ENCODE results near the gene CSH1.
"Not testable (repeated sequence)": the region's sequence is repeated elsewhere in the genome, so short reads cannot be mapped to it uniquely, and the experiment has no call there.

Gene CSH1

DNA sequence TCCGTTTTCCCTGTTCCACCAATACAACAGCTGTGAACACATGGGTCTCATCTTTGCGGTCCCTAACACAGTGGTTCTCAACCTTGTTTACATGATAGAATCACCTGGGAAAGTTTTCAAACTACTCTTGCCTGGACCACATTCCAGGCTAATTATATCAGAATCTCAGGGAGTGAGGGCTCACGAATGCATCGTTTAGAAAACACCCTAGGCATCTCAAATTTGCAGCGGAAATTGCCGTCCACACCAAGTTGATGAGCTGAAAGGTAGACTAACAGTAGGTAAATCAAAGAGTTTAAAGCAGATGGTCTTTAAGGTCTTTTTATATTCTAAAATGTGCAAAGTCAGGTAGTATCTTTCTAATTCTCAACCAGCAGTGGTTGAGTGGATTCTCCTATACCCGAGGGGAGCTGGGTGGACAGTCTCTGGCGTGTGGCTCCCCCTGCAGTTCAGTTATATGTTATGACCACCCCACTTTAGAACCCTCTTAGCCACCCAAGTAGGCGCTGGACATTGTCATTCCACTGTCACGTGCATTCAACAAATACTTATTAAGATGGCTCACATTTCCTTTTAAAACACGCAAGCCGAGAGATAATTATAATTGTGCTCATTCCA lies 10.9 kb upstream of the CSH1 start:
- not testable (repeated sequence) for DNase-seq (ENCODE audit: low read depth in 1 of 2, low spot score in 1 of 2)

DNA sequence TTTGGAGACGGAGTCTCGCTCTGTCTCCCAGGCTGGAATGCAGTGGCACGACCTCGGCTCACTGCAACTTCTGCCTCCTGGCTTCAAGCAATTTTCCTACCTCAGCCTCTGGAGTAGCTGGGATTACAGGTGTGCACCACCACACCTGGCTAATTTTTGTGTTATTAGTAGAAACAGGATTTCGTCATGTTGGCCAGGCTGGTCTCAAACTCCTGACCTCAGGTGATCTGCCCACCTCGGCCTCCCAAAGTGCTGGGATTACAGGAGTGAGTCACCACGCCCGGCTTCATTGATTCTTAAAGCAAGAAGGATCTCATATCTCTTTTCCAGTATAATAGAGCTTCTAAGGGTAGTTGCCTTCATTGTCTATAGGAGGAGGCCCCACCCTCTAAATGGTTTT lies 8.4 kb upstream of the CSH1 start:
- DNase-seq (ENCODE audit: low read depth in 1 of 2, low spot score in 1 of 2), result not testable (repeated sequence)

DNA sequence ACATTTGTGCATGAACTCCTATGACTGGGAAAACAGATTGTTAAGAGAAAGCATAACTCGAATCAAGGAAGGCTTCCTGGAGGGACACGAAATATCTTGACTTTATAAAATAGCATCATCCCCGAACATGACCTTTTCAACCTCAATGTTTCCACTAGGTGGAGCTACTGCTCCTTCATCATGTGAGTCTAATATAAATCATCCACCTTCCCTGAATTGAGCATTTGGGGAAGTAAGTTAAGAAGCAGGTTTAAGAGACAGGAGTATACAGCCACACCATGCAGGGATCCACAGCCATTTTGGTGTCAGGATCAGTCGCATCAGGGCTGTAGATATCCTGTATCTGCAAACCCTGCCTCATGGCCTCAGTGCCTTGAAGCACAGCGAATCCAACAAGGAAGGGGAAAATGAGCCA lies 7.4 kb upstream of the CSH1 start:
- not testable (repeated sequence) for DNase-seq (ENCODE audit: low read depth in 1 of 2, low spot score in 1 of 2)

DNA sequence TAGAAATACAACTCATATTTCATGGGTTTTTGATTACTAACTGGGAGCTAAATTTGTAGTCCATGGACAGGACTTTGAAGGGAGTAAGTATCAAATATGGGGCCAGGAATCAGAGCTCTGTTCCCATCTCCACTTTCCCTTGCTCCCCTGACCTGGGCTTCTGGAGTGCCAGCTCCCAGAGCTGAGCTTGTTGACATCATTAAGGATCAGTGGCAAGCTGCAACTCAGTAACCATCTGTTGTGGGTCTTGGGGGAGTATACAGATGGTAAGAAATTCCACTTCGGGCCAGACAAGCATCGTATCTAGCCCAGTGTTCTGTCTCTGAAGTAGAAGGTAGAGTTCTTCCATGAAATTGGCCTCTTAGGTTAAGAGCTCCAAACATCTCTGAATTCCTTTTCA lies 5.6 kb upstream of the CSH1 start:
- DNase-seq (ENCODE audit: low read depth in 1 of 2, low spot score in 1 of 2), result not testable (repeated sequence)

DNA sequence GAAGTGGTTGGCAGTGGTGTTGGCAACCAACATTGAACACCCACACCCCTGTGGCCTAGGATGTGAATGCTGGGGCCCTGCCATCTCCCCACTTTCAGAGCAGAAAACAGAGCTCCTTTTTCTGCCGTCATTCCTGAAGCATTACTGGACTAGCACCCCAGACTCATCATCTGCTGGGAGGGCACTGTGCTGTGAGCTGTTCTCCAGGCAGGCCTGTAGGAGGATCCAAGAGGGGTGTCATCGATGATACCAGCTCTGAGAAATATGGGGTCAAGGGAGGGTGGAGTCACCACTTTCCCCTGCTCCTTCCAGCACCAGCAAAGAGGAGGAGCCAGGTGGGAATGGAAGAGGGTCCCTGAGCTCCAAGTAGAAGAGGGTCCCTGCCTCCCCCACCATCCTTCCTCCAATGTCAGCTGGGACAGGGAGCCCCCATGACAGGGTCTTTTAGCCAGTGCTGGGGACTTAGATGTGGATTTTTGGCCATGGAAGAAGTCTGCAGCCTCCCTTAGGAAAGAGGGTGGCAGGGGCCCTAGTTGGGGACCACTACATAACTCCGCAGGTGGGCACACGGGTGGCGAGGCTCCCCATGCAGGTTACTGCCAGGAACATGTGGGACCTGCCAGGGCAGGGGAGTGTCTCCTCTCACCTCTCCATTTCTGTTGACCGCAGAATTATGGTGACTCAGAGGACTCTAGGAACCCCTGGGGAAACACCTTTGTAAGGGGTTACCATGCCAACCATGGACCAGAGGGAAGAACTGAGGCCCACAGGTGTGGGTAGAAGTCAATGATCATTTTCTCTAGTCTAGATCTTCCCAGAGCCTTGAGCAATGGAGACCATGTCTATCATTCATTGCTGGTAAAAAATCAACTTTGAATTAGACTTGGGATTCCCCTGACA lies 2.8 kb upstream of the CSH1 start:
- DNase-seq (ENCODE audit: low read depth in 1 of 2, low spot score in 1 of 2), result peak in 1 of 2 donors; percentile 21

DNA sequence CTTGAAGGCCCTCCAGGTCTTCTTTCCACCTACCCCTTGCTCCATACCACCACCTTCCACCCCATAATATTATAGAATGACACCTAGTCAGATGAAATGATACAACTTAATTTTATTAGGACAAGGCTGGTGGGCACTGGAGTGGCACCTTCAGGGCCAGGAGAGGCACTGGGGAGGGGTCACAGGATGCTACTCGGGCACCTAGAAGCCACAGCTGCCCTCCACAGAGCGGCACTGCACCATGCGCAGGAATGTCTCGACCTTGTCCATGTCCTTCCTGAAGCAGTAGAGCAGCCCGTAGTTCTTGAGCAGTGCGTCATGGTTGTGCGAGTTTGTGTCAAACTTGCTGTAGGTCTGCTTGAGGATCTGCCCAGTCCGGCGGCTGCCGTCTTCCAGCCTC lies 1.6 kb downstream of the CSH1 start:
- not testable (repeated sequence) for DNase-seq (ENCODE audit: low read depth in 1 of 2, low spot score in 1 of 2)

DNA sequence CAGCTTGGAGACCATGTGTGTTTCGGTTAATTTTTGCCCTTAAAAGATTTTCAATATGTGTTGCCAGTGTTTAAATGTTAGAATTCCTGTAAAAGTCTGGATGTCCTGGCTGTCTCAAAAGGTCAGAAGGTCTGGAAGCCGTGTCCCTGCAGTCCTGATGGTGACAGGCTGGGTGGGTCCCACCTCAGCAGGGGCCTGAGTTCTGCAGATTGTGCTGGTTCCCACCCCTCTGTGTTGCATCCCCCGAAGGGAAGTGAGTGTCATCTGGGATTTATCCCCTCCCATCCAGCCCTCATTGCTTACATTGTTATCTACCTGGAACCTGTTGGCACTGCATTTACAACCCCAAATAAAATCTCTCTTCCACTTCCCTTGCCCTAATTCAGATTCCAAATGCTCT lies 2.4 kb downstream of the CSH1 start:
- DNase-seq (ENCODE audit: low read depth in 1 of 2, low spot score in 1 of 2), result not testable (repeated sequence)

DNA sequence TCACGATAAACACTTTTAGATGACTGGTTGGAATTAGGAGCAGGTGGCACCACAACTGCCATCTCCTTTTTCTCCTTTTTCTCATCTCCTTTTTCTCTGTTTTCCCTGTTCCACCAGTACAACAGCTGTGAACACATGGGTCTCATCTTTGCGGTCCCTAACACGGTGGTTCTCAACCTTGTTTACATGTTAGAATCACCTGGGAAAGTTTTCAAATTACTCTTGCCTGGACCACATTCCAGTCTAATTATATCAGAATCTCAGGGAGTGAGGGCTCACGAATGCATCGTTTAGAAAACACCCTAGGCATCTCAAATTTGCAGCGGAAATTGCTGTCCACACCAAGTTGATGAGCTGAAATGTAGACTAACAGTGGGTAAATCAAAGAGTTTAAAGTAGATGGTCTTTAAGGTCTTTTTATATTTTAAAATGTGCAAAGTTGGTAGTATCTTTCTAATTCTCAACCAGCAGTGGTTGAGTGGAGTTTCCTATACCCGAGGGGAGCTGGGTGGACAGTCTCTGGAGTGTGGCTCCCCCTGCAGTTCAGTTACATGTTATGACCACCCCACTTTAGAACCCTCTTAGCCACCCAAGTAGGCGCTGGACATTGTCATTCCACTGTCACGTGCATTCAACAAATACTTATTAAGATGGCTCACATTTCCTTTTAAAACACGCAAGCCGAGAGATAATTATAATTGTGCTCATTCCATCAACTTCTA lies 3.9 kb downstream of the CSH1 start:
- DNase-seq (ENCODE audit: low read depth in 1 of 2, low spot score in 1 of 2), result not testable (repeated sequence)

DNA sequence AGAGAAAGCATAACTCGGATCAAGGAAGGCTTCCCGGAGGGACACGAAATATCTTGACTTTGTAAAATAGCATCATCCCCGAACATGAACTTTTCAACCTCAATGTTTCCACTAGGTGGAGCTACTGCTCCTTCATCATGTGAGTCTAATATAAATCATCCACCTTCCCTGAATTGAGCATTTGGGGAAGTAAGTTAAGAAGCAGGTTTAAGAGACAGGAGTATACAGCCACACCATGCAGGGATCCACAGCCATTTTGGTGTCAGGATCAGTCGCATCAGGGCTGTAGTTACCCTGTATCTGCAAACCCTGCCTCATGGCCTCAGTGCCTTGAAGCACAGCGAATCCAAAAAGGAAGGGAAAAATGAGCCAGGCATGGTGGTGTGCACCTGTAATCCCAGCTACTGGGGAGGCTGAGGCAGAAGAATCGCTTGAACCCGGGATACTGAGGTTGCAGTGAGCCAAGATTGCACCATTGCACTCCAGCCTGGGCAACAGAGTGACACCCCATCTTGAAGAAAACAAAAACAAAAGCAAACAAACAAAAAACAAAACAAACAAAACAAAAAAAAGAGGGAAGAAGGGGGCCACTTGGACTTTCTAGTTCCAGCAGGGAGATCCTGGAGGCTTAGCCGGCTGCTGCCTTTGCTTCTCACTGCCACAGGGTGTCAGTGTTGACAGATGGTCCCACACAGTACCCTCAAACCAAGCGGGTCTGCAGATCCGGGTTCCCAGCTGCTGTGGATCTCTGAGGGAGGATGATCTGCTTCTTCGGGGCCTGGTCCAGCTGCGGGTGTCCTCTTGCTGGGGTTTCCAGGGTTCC lies 7.1 kb downstream of the CSH1 start:
- not testable (repeated sequence) for DNase-seq (ENCODE audit: low read depth in 1 of 2, low spot score in 1 of 2)

DNA sequence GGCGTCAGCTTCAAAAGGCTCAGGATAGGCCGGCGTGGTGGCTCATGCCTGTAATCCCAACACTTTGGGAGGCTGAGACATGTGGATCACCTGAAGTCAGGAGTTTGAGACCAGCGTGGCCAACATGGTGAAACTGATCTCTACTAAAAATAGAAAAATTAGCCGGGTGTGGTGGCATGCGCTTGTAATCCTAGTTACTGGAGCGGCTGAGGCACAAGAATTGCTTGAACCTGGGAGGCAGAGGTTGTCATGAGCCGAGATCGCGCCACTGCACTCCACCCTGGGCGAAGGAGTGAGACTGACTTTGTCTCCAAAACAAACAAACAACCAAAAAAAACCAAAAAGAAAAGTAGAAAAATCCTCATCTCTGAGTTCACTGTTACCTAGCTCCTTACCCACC lies 11.3 kb downstream of the CSH1 start:
- DNase-seq (ENCODE audit: low read depth in 1 of 2, low spot score in 1 of 2), result not testable (repeated sequence)

DNA sequence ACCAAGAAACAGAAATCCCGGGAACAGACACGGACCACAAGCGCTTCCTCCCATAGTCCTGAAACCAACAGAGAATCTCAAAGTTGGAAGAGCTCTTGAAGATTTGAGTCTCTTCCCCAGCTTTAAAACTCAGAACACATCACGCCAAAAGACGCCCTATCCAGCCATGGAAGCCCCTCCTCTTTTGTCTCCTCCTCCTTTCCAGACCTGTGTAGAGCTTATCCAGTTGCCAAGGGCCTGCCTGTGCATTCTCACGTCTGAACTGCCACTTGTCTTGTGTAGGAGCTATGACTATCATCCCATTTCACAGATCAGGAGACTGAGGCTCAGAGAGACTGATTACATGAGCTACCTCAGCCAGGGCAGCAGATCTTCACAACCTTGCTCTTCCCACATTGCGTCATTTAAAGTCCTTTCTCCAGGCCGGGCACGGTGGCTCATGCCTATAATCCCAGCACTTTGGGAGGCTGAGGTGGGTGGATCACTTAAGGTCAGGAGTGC lies 13.7 kb downstream of the CSH1 start:
- DNase-seq (ENCODE audit: low read depth in 1 of 2, low spot score in 1 of 2), result not testable (repeated sequence)

DNA sequence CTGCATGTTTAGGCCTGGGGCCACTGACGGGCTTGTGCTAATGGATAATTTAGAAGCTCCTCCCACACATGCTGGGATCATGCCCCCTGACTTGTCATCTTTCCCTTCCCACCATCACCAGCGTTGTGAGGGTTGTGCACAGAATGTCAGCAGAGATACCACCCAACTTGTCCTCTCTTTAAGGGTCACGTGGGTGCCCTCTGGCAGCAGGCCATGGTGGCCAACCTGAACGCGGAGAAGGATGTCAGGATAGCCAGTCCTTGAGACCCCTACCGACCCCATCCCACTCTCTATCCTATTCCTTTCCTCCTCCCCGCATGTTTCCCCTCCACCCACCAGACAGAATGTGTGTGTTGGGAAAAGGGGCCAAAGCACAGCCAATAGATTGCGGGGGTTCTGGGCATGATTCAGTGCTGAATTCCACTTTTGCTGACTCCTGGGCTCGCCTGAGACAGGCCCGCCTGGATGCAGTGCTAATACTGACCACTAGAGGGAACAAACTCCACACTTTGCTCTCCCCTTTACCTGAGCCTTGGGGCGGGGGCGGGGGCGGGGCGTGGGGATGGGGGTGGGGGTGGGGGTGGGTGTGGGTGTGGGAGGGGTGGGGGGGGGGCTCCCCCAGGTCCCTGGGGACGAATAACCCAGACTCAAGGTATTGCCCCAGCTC lies 14.3 kb downstream of the CSH1 start, which contains the start of gene GH2:
Gene GH2, minus strand, starts transcription at position 10 of the 667 bp plus-strand sequence. CDS start 143 bp downstream, outside the sequence.
- peak; percentile 34 to 39 for DNase-seq (ENCODE audit: low read depth in 1 of 2, low spot score in 1 of 2)

DNA sequence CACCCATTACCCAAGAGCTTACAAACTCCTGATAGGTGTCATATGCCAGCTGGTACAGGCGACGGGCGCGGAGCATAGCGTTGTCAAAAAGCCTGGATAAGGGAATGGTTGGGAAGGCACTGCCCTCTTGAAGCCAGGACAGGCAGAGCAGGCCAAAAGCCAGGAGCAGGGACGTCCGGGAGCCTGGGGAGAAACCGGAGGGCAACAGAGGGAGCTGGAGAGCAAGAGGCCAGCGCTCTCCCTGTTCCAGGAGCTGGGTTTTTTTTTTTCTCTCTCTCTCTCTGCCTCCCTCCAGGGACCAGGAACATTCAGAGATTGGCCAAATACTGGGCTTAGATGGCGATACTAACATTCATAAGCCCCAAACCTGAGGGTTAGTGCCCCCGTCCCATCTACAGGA lies 15.0 kb downstream of the CSH1 start:
- DNase-seq (ENCODE audit: low read depth in 1 of 2, low spot score in 1 of 2), result not testable (repeated sequence)

DNA sequence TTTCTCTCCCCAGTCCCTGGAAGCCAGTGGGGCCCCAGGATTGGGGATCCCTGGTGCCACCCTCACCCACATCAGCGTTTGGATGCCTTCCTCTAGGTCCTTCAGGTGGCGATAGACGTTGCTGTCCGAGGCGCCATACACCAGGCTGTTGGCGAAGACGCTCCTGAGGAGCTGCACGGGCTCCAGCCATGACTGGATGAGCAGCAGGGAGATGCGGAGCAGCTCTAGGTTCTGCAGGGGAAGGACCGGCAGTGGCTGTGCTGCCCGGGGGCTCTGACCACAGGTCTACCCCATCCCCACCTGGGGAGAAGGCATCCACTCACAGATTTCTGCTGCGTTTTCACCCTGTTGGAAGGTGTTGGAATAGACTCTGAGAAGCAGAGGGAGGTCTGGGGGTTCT lies 15.7 kb downstream of the CSH1 start:
- no peak for DNase-seq (ENCODE audit: low read depth in 1 of 2, low spot score in 1 of 2)

DNA sequence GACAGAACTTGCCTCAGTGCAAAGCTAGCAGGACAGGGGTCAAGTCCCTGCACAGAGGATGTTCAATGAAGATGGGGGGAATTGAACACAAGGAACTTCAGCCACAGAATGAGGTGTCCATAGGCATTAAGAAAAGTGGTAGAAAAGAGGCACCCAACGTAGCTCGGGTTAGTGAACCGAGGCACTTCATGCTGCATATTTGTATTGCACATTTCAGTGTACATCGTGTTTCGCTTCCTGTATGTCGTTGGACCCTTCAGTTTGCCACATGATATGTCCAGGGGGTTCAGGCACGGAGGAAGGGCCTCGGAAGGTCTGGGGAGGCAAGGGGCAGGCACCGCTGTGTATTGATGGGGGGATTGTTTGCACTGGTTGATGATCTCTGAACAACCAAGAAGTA lies 18.0 kb downstream of the CSH1 start:
- not testable (repeated sequence) for DNase-seq (ENCODE audit: low read depth in 1 of 2, low spot score in 1 of 2)

DNA sequence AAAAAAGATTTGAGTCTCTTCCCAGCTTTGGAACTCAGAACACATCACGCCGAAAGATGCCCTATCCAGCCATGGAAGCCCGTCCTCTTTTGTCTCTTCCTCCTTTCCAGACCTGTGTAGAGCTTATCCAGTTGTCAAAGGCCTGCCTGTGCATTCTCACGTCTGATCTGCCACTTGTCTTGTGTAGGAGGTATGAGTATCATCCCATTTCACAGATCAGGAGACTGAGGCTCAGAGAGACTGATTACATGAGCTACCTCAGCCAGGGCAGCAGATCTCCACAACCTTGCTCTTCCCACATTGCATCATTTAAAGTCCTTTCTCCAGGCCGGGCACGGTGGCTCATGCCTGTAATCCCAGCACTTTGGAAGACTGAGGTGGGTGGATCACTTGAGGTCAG lies 21.7 kb downstream of the CSH1 start:
- DNase-seq (ENCODE audit: low read depth in 1 of 2, low spot score in 1 of 2), result not testable (repeated sequence)

DNA sequence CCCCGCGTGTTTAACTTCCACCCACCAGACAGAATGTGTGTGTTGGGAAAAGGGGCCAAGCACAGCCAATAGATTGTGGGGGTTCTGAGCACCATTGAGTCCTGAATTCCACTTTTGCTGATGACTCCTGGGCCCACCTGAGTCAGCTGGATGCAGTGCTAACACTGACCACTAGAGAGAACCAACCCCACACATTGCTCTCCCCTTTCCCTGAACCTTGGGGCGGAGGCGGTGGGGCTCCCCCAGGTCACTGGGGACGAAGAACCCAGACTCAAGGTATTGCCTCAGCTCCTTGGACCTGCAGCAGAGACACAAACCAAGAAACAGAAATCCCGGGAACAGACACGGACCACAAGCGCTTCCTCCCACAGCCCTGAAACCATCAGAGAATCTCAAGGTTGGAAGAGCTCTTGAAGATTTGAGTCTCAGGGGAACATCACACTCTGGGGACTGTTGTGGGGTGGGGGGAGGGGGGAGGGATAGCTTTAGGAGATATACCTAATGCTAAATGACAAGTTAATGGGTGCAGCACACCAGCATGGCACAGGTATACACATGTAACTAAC lies 22.2 kb downstream of the CSH1 start:
- DNase-seq (ENCODE audit: low read depth in 1 of 2, low spot score in 1 of 2), result not testable (repeated sequence)

DNA sequence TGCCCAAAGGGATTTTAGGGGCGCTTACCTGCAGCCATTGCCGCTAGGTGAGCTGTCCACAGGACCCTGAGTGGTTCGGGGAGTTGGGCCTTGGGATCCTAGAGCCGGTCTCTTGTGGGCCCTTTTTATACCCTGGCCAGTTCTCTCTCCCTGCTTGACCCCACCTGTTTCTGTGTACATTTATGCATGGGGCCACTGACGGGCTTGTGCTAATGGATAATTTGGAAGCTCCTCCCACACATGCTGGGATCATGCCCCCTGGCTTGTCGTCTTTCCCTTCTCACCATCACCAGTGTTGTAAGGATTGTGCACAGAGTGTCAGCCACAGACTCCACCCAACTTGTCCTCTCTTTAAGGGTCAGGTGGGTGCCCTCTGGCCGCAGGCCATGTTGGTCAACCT lies 22.8 kb downstream of the CSH1 start, which contains the start of gene CSH2:
Gene CSH2, minus strand, starts transcription at position 101 of the 400 bp plus-strand sequence. Its CDS starts 63 bp downstream, at position 38.
- DNase-seq (ENCODE audit: low read depth in 1 of 2, low spot score in 1 of 2), result not testable (repeated sequence)

DNA sequence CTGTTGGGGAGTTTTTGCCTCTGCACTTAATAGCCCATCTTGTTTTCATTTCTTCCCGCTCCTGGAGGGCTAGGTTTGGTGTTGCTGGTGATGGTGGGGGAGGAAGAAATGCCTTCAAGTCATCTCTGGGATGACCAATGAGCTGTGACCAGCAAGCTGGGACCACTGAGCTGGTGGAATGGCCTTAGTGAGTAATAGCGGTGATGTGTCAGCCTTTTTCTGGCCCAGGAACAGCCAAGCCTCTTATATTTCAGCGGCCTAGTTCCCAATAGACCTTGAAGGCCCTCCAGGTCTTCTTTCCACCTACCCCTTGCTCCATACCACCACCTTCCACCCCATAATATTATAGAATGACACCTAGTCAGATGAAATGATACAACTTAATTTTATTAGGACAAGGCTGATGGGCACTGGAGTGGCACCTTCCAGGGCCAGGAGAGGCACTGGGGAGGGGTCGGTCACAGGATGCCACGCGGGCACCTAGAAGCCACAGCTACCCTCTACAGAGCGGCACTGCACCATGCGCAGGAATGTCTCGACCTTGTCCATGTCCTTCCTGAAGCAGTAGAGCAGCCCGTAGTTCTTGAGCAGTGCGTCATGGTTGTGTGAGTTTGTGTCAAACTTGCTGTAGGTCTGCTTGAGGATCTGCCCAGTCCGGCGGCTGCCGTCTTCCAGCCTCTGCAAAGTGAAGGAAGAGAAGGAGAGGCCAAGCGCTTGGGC lies 24.6 kb downstream of the CSH1 start:
- DNase-seq (ENCODE audit: low read depth in 1 of 2, low spot score in 1 of 2), result not testable (repeated sequence)

Measured in activated T-helper 1 cell treated with anti-CD3 and anti-CD28 coated beads, Interleukin-2, amount 50 U/mL, for 16 hours (primary cell).